NCI-H2227 treated with DMSO at 0.1 percent for 48 hours (cell line): Measurements from ENCODE around the gene CABLES1.

Experiments
- DNase-seq: peaks from one replicate; lab custom pipeline; 2025; lab: John Stamatoyannopoulos, UW

CABLES1 gene

DNA sequence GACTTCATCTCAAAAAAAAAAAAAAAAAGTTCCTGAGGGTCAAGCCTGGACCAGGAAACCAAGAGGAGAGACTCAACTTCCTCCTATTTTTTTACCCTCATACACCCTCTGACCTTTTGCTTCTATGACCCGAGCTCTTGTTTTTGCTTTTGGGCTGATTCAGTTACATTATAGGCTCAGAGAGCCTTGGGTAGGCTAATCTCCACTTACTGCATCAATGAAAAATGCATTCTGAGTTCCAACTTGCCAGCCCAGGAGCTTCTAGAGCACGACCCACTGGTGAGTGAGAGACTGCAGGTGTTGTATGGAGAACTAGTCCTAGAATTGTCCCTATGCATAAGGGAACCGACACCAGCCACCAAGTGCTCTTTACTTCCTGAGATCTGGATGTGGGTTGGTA, 91.1 kb downstream of the CABLES1 start:
- DNase-seq, result no peak

DNA sequence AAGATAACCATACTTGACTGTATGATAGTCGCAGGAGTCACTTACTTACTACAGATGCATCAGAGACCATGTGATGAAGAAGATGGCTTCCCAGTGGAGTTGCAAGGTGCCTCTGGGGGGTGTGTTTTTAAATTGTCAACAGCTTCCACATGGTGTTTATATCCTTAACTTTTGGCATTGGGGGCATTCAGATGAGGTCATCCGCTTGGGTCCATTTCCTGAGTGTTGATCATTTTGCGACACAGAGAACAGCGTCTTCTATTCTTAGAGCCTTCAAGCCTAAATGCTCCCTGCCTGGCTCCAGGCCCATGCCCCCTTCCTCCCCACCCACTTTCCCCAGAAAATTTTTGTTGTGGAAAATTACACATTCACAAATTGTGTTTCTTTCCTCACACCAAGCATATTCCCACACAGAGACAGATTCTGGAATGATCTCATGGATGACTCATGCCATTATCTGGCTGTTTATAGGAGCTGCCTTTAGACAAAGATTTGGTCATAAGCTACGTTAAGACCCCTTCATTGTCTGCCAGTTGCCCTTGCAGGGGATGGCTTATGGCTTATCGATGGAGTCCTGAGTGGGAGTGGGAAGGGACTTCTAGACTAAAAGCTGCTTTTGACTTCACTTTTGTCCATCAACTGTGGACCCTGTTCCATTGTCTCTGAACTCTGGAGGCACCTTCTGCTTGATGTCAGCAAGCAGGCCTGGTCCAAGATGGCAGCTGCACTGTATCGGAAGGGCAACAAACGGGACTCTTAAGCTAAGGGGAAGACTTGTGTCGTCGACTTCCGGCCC, 91.8 kb downstream of the CABLES1 start:
- no peak for DNase-seq

DNA sequence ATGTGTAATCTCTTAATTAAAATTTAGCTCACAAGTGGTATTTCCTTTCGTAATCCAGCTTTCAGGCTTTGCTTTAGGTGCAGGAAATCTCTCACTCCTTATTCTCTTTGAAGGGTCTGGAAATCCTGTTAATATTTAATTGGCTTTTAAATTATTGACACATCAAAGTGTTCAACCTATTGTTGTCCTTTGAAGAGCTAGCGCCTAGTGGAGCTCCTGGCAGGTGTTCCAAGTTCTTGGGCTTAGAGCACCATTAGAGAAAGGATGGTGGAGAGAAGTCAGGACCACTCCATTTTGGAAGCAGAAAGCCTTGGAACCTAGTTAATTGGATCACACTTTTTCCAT, 92.4 kb downstream of the CABLES1 start:
- DNase-seq, result no peak

DNA sequence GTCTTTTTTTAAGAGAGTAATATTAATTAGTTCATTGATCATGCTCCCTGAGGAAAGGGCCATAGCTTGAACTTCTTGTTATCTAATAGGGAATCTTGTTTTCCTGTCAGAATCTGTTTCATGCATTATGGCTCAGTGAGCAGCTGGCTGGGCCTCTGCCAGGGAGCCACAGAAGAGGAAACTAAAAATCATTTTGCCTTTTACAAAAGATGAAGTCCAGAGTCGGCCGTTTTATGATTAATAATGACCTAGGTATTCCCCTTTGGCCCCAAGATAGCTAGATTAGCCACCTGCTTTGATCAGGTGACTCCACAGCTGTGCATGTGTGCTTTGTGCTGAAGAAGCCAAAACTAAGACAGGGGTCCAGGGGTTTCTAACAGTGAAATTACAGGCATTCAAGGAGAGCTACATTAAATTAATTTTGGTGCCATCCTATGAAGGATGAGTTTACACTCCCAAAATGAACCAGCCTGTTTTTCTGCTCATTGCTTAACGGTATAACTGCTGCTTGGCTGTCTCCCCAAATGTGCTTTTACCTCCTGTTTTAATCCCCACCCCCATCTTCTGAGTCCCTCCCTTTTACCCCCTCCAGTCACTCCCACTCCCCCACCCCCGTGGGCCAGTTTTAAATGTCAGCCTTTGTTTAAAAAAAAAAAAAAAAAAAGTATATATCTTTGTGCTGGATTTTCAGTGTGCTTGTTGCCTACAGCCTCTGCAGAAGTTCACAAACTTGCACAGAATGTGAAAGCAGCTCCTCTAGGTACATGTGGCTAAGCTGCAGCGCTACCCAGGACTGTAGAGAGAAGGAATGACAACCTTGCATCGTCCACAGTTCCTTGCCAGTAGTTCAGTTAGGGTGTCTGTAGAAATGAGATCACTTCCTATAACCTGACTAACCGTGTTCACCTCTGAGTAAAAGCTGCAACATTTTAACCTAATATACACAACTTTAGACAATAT, 93.1 kb downstream of the CABLES1 start:
- DNase-seq, result no peak

DNA sequence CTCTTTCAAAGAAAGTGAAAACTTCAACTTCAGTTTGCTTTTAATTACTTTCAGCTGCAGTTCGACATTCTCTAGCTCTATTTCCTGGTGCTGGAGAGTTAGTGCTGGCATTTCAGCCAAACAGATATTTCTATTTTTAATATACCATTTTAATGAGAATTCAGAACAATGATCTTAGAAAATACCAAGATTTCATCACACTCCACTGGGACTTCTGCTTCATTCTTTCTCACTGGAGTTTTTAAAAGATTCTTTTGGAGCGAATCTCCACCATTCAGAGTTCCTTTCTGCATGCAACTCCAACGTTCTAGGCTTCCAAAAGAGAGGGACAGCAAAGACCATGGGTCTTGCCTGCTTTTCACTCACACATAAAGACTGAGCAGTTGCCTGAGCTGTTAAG, 94.2 kb downstream of the CABLES1 start:
- no peak for DNase-seq

DNA sequence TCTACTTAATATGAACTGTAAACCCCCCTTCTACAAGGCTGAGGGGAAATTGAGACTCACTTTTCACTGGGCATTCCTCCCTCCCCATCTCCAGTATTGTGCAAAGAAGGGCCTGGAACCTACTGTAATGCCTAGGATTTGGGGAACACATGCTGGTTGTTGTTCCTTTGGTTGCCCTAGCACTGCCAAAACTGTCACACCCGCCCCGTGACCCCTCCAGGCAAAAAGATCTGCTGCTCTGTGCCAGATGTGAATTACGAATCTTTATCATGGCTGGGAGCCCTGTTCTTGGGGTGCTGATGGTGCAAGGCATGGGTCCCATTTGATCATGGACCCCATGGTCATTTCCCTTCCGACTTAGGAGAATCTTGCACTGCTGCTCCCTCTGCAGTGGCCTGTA, 95.4 kb downstream of the CABLES1 start:
- DNase-seq, result no peak

DNA sequence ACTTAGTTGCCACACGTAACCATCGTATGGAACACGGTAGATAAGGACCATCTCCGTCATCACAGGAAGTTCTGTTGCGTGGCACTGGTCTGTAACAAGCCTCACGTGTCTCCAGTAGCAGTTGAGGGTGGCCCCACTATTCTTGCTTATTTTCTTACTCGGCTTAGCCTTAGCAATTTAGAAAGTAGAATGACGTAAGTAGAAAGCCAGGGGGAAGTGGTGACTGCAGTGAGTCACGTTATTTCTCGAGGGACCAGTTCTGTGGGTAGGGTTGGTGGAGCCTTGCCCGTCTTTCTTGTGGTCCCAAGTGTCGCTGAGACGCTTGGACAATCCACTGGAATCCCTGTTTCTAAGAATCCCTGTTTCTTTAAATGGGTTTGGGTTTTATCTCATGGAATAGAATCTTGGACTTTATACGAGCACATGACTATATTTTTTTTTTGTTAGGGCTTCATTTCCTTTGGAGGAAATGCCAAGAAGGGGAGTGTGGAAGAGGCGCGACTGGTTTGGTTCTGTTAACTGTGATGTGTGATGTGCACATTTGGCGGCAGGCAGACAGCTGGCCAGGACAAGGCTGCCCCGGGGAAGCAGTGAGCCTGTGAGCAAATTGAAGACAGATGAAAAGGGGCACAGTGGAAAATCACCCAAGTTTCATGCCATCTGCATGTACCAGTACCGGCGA, 96.2 kb downstream of the CABLES1 start:
- DNase-seq, result no peak

DNA sequence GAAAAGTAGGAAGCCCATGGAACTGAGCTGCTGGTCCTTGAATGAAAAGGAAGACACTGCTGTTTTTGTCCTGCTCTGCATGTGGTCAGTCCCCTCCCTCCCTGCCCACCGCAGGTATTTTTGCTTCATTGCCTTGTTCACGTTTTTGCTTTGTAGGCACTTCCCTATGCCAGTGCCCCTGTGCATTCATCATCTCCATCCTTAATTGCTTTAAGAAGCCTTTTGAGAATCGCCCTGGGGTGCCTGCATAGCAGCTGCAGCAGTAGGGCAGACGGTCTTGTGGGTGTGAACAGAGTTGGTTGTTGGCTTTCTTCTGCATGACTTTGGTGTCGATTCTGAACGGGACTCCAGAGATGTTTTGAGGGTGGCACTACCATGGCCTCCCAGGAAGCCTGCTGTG, 97.0 kb downstream of the CABLES1 start:
- no peak for DNase-seq

DNA sequence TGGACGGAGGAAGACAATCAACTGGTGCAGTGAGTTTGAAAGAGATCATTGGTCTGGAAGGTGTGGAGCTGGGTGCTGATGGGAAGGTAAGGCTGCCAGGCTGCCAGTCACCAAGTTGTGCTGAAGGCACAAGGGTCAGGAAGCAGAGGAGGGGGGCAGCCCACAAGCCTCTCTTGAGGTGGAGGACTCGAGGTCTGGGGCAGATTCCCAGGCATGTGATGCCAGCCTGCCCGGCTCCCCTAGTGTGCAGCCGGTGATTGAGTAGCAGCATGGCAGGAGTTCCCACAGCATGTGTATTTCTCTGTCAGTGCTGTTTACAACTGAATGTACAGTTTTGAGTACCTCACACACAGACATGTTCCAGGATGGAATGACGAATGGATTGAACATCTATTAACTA, 99.3 kb downstream of the CABLES1 start:
- DNase-seq, result no peak

DNA sequence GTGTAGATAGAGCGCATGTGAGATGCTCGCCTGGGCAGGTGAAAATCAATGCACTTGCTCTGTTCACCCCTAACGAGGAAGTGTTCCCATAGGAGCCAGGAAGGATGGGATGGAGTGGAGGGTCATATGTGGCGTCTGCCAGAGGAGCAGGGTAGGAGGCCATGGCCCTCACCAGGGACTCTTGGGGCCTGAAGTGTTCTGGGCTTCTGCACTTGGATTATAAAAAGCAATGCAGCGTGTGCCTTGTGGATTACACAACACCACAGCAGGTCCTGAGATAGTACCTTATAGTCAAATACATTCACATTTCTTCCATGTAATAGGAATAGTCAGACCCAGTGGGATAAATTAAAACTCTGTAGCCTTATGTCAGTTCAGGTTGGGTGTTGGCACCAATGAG, 100.1 kb downstream of the CABLES1 start:
- DNase-seq, result no peak

DNA sequence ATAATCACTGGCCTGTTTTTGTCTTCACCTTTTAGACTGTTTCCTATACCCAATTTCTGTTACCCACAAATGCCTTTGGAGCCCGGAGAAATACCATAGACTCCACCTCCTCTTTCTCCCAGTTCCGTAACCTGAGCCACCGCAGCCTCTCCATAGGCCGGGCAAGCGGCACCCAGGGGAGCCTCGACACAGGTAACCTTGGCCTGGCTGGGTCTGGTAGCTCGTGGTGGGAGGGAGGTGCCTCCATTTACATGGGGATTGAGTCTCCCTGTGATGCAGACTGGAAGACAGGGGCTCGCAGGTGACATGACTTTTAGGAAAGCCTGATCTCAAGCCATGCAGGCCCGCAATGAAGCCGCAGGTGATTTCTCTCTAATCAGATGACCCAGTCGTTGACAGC, 100.6 kb downstream of the CABLES1 start:
- no peak for DNase-seq

DNA sequence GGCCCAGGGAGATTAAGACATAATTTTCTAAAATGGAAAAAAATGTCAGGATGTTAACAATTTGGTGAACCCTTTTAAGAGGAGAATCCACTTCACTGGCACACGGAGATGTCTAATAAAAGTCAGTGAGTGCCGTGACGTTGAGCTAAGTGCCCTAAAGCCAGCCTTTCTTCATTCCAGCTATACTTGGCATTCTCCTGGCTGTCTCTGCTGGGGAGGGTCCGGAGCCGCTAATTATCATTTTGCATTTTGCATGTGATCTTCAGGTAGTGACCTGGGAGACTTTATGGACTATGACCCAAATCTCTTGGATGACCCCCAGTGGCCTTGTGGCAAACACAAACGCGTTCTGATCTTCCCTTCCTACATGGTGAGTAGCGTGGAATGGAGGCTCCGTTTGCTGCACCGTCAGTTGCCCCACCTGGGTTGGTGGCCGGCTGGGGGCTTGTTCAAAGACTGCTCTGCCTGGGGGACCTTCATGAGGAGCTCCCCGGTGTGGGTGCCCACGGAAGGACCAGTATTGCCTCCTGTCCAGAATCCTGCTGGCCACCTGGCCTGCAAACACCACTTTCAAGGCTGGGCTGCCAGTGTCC, 101.7 kb downstream of the CABLES1 start:
- no peak for DNase-seq

DNA sequence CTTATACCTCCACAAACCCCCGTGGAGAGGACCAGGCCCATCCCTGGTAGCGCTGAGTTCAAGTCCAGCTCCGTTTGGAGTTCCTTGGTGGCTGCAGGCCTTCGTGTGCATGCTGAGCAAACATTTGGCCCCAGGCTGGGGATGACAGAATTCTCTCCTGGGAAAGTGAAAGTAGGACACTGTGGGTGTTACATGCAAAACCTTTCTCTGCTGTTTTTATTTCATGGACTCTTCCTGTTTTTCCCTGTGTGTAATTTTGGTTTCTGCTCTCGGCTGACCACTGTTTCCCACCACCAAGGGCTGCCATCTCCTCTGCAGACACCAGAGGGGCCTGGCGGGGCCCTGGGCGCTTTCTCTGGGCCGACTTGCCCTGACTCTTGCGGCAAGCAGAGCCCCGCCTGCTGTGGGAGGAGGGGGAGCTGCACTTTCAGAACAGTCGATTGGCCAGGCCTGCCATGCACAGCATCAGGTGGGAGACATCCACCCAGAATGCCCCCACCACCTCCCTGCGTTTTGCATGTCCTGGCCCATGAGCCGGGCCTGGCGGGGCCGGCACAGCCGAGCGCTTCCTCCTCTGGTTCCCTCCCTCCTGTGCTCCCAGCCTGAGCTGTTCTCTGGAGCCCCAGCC, 102.4 kb downstream of the CABLES1 start:
- DNase-seq, result no peak

DNA sequence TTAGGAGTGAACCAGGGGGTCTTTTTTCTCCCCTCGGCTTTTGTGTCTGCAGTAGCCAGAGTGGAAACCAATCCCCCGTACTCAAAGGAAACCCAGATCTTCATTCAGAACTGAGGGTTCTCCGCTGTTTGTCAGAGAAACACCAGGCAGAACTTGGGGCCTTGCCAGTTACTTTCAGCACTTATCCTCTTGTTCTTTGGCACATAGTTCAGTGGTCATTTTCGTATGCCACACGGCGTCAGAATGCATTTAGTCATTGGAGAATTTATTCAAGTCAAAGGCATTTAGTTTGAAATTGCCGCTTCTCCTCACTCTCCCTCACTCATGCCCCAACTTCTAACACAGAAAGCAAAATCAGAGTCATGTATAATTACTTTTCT, 102.9 kb downstream of the CABLES1 start:
- no peak for DNase-seq

DNA sequence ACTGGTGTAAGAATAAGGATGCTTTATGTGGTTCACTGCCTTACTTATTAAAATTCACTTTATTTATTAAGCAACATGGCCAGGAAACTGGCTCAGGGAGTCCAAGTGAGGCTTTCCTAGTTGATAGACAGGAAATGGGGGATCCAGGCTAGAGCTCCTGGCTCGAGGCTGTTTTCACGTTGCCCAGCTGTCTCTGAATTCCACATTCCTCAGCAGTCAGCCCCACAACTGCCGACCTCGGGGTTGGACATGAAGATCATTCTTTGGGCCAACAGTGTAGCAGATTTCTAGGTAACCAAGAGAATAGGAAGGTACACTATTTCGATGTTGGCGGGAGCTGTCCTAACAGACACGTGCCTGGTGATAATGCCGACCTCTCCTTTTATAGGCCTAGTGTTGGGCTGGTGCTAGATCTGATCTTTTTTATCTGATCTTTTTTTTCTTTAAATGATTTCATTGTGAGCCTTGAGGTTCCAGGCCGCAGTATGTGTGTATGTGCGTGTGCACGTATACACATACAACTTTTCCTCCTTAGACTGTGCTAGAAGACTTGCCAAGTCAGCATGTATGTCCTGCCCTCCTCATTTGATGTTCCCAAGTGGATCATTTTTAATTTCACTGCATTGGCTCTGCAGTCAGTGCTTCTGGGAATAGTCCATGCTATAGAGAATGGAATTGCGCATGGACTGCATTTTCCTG, 103.5 kb downstream of the CABLES1 start:
- no peak for DNase-seq

DNA sequence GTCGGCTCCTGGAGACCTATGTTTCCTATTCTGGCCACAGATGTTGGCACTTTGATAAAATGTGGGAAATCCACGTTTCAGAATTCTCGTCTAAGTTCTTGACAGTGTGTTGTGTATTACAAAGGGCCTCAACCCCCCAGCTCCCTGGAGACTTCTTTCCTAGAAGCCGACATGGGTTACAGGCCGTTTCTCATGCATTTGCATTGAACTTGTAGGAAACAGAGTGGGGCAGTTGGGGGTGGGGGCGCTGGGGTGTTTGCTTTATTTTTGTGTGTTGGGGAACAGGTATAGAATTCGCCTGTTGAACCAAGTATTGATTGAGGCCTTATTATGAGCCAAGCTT, 104.0 kb downstream of the CABLES1 start:
- no peak for DNase-seq

DNA sequence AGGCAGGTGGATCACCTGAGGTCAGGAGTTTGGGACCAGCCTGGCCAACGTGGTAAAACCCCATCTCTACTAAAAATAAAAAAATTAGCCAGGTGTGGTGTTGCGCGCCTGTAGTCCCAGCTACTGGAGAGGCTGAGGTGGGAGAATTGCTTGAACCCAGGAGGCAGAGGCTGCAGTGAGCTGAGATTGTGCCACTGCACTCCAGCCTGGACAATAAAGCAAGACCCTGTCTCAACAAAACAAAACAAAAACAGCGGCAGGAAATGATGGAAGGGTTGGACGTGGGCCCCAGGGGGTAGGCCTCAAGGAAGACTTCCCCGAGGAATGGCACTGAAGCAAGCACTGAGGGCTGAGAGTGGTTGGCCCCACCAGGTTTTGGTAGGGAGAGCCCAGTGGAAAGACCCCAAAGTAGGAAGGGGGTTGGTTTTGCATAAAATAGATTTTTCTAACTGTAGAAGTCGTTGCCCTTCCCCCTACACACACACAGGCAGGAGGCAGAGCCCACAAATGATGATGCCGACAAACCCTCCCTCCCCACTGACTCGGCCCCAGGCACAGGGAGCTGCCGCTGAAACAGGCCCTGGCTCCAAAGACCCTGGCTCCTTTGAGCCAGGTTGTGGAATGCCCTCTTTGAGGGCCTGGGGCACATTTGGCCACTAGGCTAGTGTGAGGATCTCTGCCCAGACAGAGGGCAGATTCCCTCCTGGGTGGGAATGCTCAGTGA, 104.8 kb downstream of the CABLES1 start:
- no peak for DNase-seq

DNA sequence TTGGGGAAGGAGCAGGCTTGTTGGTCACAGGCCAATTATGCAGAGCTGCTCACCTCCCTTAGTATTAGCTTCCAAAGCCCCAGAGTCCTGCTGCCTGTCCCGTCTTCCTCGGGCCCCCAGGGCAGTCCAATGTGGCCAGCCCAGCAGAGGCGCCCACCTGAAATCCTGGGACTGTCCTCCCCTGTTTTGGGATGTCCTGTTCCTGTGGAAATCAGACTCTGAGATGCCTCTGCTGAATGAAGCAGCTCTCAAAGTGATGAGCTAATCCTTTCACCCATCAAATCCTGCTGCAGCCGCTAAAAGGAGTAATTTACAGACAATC, 105.3 kb downstream of the CABLES1 start:
- peak; percentile 36 for DNase-seq

DNA sequence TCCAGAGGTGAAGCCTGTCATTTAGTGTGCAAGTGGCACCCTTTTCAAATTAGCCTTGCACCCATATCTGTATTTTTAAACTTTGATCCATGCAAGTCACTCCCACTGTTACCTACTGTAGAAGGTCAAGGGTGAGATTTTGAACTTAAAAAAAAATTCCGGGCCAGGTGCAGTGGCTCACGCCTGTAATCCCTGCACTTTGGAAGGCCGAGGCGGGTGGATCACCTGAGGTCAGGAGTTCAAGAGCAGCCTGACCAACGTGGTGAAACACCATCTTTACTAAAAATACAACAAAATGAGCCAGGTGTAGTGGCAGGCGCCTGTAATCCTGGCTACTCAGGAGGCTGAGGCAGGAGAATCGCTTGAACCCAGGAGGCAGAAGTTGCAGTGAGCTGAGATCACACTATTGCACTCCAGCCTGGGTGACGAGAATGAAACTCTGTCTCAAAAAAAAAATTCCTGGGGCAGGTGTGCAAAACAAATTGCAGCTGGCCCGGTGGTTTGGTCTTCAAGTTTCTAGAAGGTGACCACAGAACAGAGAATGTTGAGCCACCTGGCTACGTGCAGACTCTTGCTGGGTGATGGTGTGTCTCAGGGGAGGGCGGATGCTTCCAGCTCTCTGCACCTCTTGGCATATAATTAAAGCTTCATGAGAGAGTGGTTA, 106.7 kb downstream of the CABLES1 start:
- peak; percentile 46 for DNase-seq

DNA sequence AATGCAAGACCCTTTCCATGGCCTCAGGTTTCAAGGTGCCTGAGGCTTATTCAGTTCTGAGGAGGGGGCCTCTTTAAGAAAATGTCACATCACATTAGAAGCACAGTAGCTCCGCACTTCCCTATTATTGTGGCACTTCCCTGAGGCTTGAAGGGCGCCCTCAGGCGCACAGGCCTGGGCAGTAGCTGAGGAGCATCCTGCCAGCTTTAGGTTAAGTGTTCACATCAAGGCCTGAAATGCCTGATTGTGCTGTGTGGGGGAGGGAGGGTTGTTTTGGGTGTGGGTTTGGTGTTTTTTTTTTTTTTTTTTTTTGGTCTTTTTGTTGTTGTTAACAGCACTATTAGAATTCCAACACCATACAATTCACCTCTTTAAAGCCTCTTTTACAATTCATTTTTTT, 107.9 kb downstream of the CABLES1 start:
- peak; percentile 4 for DNase-seq
